MM.1S (cell line): ENCODE data around the gene FAM124A.

Experiments used
- DNase-seq: peaks from one replicate; pipeline ENCODE4 v3.0.0-alpha.2; 2015
- H2AFZ ChIP-seq: fragments of 300-600 bp; sonication (generic); 2 replicates; pipeline ENCODE4 v1.6.0; 2016; ENCODE audit warnings: antibody characterized with exemption, low read length
- H3F3A ChIP-seq: fragments of 300-600 bp; sonication (generic); 2 replicates; pipeline ENCODE4 v1.6.1; 2016; ENCODE audit warnings: mild to moderate bottlenecking, antibody characterized with exemption, low read length, moderate library complexity, mixed read lengths; ENCODE audit not compliant: insufficient read depth
- H3K27ac ChIP-seq: fragments of 300-600 bp; sonication (generic); 2 replicates; pipeline ENCODE4 v1.5.1; 2016; ENCODE audit warnings: mild to moderate bottlenecking, low read length
- H3K27me3 ChIP-seq: fragments of 300-600 bp; sonication (generic); replicated peaks from 2 replicates; pipeline ENCODE4 v1.6.0; 2016; ENCODE audit warnings: low read length; ENCODE audit not compliant: insufficient read depth
- H3K36me3 ChIP-seq: fragments of 300-600 bp; sonication (generic); replicated peaks from 2 replicates; pipeline ENCODE4 v1.6.1; 2016; ENCODE audit warnings: mild to moderate bottlenecking, low read length, mixed read lengths; ENCODE audit not compliant: insufficient read depth
- H3K4me1 ChIP-seq: fragments of 300-600 bp; sonication (generic); 2 replicates; pipeline ENCODE4 v1.6.1; 2016; ENCODE audit warnings: low read length, mixed read lengths
- H3K4me2 ChIP-seq: fragments of 300-600 bp; sonication (generic); 2 replicates; pipeline ENCODE4 v1.6.0; 2016; ENCODE audit warnings: low read depth, low read length
- H3K4me3 ChIP-seq: fragments of 300-600 bp; sonication (generic); 2 replicates; pipeline ENCODE4 v1.5.1; 2016; ENCODE audit warnings: low read length, mixed read lengths
- H3K79me2 ChIP-seq: fragments of 300-600 bp; sonication (generic); 2 replicates; pipeline ENCODE4 v1.6.1; 2016; ENCODE audit warnings: mixed run types, low read length, mixed read lengths
- H3K9ac ChIP-seq: fragments of 300-600 bp; sonication (generic); 2 replicates; pipeline ENCODE4 v1.6.1; 2016; ENCODE audit warnings: low read length, mixed read lengths
- H3K9me2 ChIP-seq: fragments of 300-600 bp; sonication (generic); replicated peaks from 2 replicates; pipeline ENCODE4 v1.6.1; 2016; ENCODE audit warnings: mild to moderate bottlenecking, low read length, mixed read lengths; ENCODE audit not compliant: insufficient read depth
- H3K9me3 ChIP-seq: fragments of 300-600 bp; sonication (generic); replicated peaks from 2 replicates; pipeline ENCODE4 v1.6.1; 2016; ENCODE audit warnings: mild to moderate bottlenecking, low read length, mixed read lengths; ENCODE audit not compliant: insufficient read depth
- H4K20me1 ChIP-seq: fragments of 300-600 bp; sonication (generic); 2 replicates; pipeline ENCODE4 v1.6.1; 2016; ENCODE audit warnings: mild to moderate bottlenecking, low read length, moderate library complexity, mixed read lengths; ENCODE audit not compliant: insufficient read depth
- CTCF ChIP-seq: fragments of 300-600 bp; sonication (generic); IDR thresholded peaks from 2 replicates; pipeline ENCODE4 v1.5.1; 2016; ENCODE audit warnings: antibody characterized with exemption, low read length, mixed read lengths
- EZH2 ChIP-seq: fragments of 300-600 bp; sonication (generic); optimal IDR thresholded peaks from 2 replicates; pipeline ENCODE3; 2017; ENCODE audit warnings: low read depth, mild to moderate bottlenecking, antibody characterized with exemption, low read length, mixed read lengths
- EZH2phosphoT487 ChIP-seq: fragments of 300-600 bp; sonication (generic); IDR thresholded peaks from 2 replicates; pipeline ENCODE4 v1.6.1; 2018; ENCODE audit warnings: antibody characterized with exemption, low read length

FAM124A gene

GRCh38 chr13:51308781-51309180 lies 86.6 kb downstream of the FAM124A start:
- Histone ChIP-seq H3K27ac (no peak overlapping the region), H3F3A (no peaks in the 10 kb centered on the region), H3K36me3 (no peaks in the 10 kb centered on the region), H2AFZ (no peak overlapping the region), H3K79me2 (no peaks in the 10 kb centered on the region), H3K27me3 (no peaks in the 10 kb centered on the region), H3K4me2 (no peak overlapping the region), H3K9me3 (no peaks in the 10 kb centered on the region), H3K9me2 (no peaks in the 10 kb centered on the region), H4K20me1 (no peaks in the 10 kb centered on the region), H3K4me1 (no peaks in the 10 kb centered on the region), H3K4me3 (no peak overlapping the region), H3K9ac (no peak overlapping the region)
- no peak for DNase-seq
- TF ChIP-seq EZH2phosphoT487: no peak
- no peak for TF ChIP-seq EZH2
- TF ChIP-seq CTCF: no peak

GRCh38 chr13:51311231-51311630 lies 89.0 kb downstream of the FAM124A start:
- no peak overlapping the region for H3K4me3 ChIP-seq
- no peaks in the 10 kb centered on the region for H3K9me3 ChIP-seq
- H2AFZ ChIP-seq: no peak overlapping the region
- H3K36me3 ChIP-seq: no peaks in the 10 kb centered on the region
- no peaks in the 10 kb centered on the region for H3K9me2 ChIP-seq
- TF ChIP-seq EZH2phosphoT487 (no peak), CTCF (no peak), EZH2 (no peak)
- no peak overlapping the region for H3K9ac ChIP-seq
- no peak for DNase-seq
- no peak overlapping the region for H3K4me2 ChIP-seq
- no peaks in the 10 kb centered on the region for H3K27me3 ChIP-seq
- H3K4me1 ChIP-seq: no peaks in the 10 kb centered on the region
- no peaks in the 10 kb centered on the region for H3F3A ChIP-seq
- H3K79me2 ChIP-seq: no peaks in the 10 kb centered on the region
- H4K20me1 ChIP-seq: no peaks in the 10 kb centered on the region
- no peak overlapping the region for H3K27ac ChIP-seq

GRCh38 chr13:51311957-51312520 lies 89.8 kb downstream of the FAM124A start:
- no peak overlapping the region for H3K27ac ChIP-seq
- H3K9me2 ChIP-seq: no peaks in the 10 kb centered on the region
- H3K79me2 ChIP-seq: no peaks in the 10 kb centered on the region
- H3K27me3 ChIP-seq: no peaks in the 10 kb centered on the region
- H2AFZ ChIP-seq: no peak overlapping the region
- no peak for DNase-seq
- TF ChIP-seq CTCF: no peak
- TF ChIP-seq EZH2: no peak
- TF ChIP-seq EZH2phosphoT487: no peak
- H3K4me2 ChIP-seq: no peak overlapping the region
- no peak overlapping the region for H3K9ac ChIP-seq
- H3K36me3 ChIP-seq: no peaks in the 10 kb centered on the region
- H3K9me3 ChIP-seq: no peaks in the 10 kb centered on the region
- no peaks in the 10 kb centered on the region for H3K4me1 ChIP-seq
- no peaks in the 10 kb centered on the region for H3F3A ChIP-seq
- no peaks in the 10 kb centered on the region for H4K20me1 ChIP-seq
- no peak overlapping the region for H3K4me3 ChIP-seq
